Testis (tissue), 2 donors: ENCODE measurements around the gene THSD1.

ENCODE experiments used
- POLR2A ChIP-seq: fragments of 450-650 bp; IDR thresholded peaks from one replicate; pipeline ENCODE4 v1.6.1; 2017; ENCODE audit warnings: antibody characterized with exemption, mild to moderate bottlenecking, moderate library complexity
- TF ChIP-seq, protein P1 (sequence below), 3 experiments: fragments of 450-650 bp in 2 of 3; fragments of 200-600 bp in 1 of 3; sonication (generic) in 1 of 3; IDR thresholded peaks; one replicate each; pipeline ENCODE4 v1.5.1; 2016 to 2019; ENCODE audit warnings: antibody characterized with exemption in 3 of 3, mild to moderate bottlenecking in 2 of 3, moderate library complexity in 1 of 3

DNA sequence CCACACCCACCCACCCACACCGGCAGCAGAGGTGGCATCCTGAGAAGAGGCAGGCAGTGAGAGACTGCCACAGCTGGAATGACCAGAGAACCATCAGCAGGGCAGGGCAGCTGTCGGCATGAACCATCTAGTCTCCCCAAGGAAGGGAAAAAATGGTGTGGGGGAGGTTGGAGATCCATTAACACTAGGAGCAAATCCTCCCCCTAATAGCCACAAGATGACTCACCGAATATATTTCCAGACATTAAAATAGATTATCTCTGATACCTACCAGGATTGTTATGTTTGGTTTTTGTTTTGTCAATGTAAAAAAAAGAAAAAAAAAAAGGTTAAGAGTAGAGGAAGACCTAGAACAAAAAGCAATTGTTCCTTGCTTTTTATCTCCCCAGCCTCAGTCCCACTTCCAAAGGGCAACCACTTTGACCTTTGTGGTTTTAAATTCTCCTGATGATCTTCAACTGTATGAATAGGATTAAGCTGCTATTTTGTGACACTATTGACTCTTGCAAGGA, 34.2 kb downstream of the THSD1 start:
- TF ChIP-seq, protein P1, sequence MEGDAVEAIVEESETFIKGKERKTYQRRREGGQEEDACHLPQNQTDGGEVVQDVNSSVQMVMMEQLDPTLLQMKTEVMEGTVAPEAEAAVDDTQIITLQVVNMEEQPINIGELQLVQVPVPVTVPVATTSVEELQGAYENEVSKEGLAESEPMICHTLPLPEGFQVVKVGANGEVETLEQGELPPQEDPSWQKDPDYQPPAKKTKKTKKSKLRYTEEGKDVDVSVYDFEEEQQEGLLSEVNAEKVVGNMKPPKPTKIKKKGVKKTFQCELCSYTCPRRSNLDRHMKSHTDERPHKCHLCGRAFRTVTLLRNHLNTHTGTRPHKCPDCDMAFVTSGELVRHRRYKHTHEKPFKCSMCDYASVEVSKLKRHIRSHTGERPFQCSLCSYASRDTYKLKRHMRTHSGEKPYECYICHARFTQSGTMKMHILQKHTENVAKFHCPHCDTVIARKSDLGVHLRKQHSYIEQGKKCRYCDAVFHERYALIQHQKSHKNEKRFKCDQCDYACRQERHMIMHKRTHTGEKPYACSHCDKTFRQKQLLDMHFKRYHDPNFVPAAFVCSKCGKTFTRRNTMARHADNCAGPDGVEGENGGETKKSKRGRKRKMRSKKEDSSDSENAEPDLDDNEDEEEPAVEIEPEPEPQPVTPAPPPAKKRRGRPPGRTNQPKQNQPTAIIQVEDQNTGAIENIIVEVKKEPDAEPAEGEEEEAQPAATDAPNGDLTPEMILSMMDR (IDR thresholded peaks at IDR 0.05) = no peak
- TF ChIP-seq POLR2A = no peak
